ENCODE data around the gene ATRN.

- TF ChIP-seq CTCF (conservative IDR thresholded peaks at IDR 0.05; ENCODE audit: low read length) = no peak
- TF ChIP-seq EZH2phosphoT487 (IDR thresholded peaks at IDR 0.05; ENCODE audit: borderline replicate concordance) = no peak
These were observed 192.3 kb downstream of the ATRN start, which contains the start of gene GFRA4 for GRCh38 chr20:3663031-3663701.

All from Loucy (cell line).